Brain microvascular endothelial cell (primary cell): ENCODE measurements around the gene LRG1.

Source experiments
- DNase-seq: peaks from one replicate; pipeline ENCODE4 v3.0.0-alpha.2; 2020
- H3K27ac ChIP-seq: fragments of 250-450 bp; sonication (Bioruptor Pico); 2 replicates; pipeline ENCODE4 v1.5.1; 2020; ENCODE audit warnings: mild to moderate bottlenecking, moderate library complexity
- H3K27me3 ChIP-seq: fragments of 250-450 bp; sonication (Bioruptor Pico); replicated peaks from 2 replicates; pipeline ENCODE4 v1.5.1; 2020; ENCODE audit warnings: mild to moderate bottlenecking
- H3K36me3 ChIP-seq: fragments of 250-450 bp; sonication (Bioruptor Pico); replicated peaks from 2 replicates; pipeline ENCODE4 v1.5.1; 2020; ENCODE audit warnings: mild to moderate bottlenecking
- H3K4me3 ChIP-seq: 2 replicates; pipeline ENCODE4 v1.5.1; 2011; ENCODE audit warnings: low read depth, mild to moderate bottlenecking, control low read depth, low read length, moderate library complexity
- CTCF ChIP-seq: IDR thresholded peaks from 2 replicates; pipeline ENCODE4 v1.5.1; 2011; ENCODE audit warnings: low read depth, mild to moderate bottlenecking, moderate library complexity, low read length, control low read depth, inconsistent platforms; ENCODE audit errors: missing control alignments
- in situ Hi-C: cut with HindIII; loops from 2 replicates; pipeline ENCODE4 v1.10.0; 2017; ENCODE audit warnings: low sequenced_read_pairs, low pct_ligation_motif_present

Gene LRG1

GRCh38 chr19:4557971-4558941, 18.4 kb upstream of the LRG1 start:
- Histone ChIP-seq H3K36me3 (no peaks in the 10 kb centered on the region), H3K27me3 (no peaks in the 10 kb centered on the region), H3K27ac (no peak overlapping the region), H3K4me3 (no peak overlapping the region)
- TF ChIP-seq CTCF = peak; percentile 94
- DNase-seq = no peak
- in situ Hi-C loops = no loop called here

DNA sequence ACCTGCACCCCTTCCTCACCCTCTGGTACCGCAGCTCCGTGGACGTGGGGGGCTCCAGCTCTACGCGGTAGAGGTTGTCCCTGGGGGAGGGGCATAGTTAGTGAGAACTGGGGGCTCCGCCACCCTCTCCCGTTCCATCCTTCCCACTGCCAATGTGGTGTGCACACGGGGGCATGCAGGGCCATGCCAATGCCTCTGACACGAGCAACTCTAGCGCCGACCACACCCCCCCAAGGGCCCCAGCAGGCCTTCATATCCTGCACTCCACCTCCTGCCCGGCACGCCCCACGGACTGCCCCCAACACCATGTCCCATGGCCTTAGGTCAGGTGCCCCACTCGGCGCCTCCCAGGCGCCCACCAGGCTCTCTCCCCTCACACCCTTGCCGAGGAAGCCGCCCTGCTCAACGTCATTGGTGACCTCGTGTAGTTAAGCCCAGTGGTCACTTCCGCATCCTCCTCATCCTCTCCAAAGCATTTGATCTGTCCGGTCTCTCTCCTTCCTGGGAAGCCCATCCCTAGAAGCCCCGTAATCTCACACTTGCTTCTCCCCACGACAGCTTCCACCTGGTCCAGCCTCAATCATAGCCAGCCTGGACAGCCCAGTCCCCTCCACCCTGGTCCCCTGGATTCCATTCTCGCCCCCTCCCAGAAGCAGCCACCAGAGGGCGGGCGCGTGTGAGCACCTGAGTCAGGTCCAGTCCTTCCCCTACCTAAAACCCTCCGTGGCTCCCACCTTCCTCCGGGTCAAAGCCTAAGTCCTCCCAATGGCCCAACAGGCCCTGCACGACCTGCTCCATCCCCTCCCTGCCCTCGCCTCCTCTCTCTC, 17.5 kb upstream of the LRG1 start:
- Histone ChIP-seq H3K27me3 (no peaks in the 10 kb centered on the region), H3K27ac (no peak overlapping the region), H3K36me3 (no peaks in the 10 kb centered on the region), H3K4me3 (no peak overlapping the region)
- in situ Hi-C loops = no loop called here
- TF ChIP-seq CTCF = peak; percentile 47
- DNase-seq = no peak

GRCh38 chr19:4556597-4557127, 16.8 kb upstream of the LRG1 start:
- no peaks in the 10 kb centered on the region for H3K27me3 ChIP-seq
- TF ChIP-seq CTCF = no peak
- H3K36me3 ChIP-seq = no peaks in the 10 kb centered on the region
- no peak for DNase-seq
- in situ Hi-C loops = no loop called here
- H3K27ac ChIP-seq = no peak overlapping the region
- H3K4me3 ChIP-seq = no peak overlapping the region

- in situ Hi-C loops = no loop called here
- TF ChIP-seq CTCF = no peak
- H3K4me3 ChIP-seq = no peak overlapping the region
- no peak for DNase-seq
- no peaks in the 10 kb centered on the region for H3K27me3 ChIP-seq
- no peaks in the 10 kb centered on the region for H3K36me3 ChIP-seq
- no peak overlapping the region for H3K27ac ChIP-seq
Measured at GRCh38 chr19:4555657-4556561, 16.1 kb upstream of the LRG1 start.

DNA sequence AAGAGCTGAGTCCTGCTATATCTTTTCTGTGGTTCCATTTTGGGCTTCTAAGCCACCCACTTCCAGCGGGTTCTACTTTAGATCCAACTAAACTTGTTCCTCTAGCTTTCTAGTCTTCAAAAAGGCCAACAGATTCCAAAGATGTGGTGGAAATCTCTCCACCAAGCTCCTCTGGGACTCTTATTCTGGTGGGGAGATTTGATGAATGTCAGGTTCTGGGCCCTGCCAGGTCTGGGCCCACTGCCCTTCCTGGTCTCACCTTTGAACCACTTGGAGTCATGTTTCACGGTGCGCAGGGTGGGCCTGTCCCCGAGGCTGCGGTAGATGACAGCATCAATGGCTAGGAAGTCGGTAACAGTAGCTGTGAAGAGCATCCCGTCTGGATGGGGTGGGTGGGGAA, 14.9 kb upstream of the LRG1 start:
- DNase-seq = no peak
- Histone ChIP-seq H3K4me3 (no peak overlapping the region), H3K27me3 (no peaks in the 10 kb centered on the region), H3K36me3 (no peaks in the 10 kb centered on the region), H3K27ac (no peak overlapping the region)
- in situ Hi-C loops = no loop called here
- TF ChIP-seq CTCF = no peak
